Measurements from ENCODE around the gene NAV1. TPM values are rescaled to one million over a fixed set of nuclear protein-coding genes. Genes with fewer than 3 reads are reported as not detected.

Gene NAV1
- total RNA-seq, 1 donor, result 37.6 TPM

DNA sequence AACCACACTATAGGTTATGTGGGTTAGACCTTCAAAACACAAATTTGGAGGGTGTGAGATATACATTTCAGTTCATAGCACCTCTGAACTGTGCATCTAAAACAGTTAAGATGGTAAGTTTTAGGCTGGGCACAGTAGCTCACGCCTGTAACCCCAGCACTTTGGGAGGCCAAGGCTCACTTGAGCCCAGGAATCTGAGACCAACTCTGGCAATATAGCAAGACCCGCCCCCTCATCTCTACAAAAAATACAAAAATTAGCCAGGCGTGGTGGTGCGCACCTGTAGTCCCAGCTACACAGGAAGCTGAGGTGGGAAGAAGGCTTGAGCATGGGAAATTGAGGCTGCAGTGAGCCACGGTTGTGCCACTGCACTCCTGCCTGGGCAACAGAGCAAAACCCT is 47.9 kb downstream of the NAV1 start:
- no peak for TF ChIP-seq CTCF (IDR thresholded peaks at IDR 0.05; ENCODE audit: insufficient read depth, low read depth, low read length)
- no peak overlapping the region for H3K4me3 ChIP-seq (ENCODE audit: low read depth, low read length)
- no peak for DNase-seq (ENCODE audit: low read depth)

- DNase-seq (ENCODE audit: low read depth), result no peak
- no peak for TF ChIP-seq CTCF (IDR thresholded peaks at IDR 0.05; ENCODE audit: insufficient read depth, low read depth, low read length)
- no peak overlapping the region for H3K4me3 ChIP-seq (ENCODE audit: low read depth, low read length)
These were observed 48.8 kb downstream of the NAV1 start for GRCh38 chr1:201587729-201588128.

Other genes with a start within 250 kb of the NAV1 start
- gene TNNT2, start 161.4 kb upstream of the NAV1 start, total RNA-seq, result 0.64 and 3.5 TPM in 2 replicates
- not detected in 2 replicates for gene LAD1, start 139.8 kb upstream of the NAV1 start, total RNA-seq
- under 0.01 TPM in 1 of 2 replicates, not detected in the other for gene TNNI1, start 117.4 kb upstream of the NAV1 start, total RNA-seq
- 65.1 and 70.0 TPM in 2 replicates for gene PHLDA3, start 69.9 kb upstream of the NAV1 start, total RNA-seq
- 931 and 941 TPM in 2 replicates for gene CSRP1, start 32.0 kb upstream of the NAV1 start, total RNA-seq